Sigmoid colon (tissue), 3 donors: ENCODE measurements around the gene CNTD1.

Source experiments
- POLR2A ChIP-seq, 2 donors: fragments of 450-650 bp; IDR thresholded peaks; one replicate each; pipeline ENCODE4 v1.6.1; 2016; ENCODE audit warnings: antibody characterized with exemption in 2 of 2, mild to moderate bottlenecking in 2 of 2, moderate library complexity in 2 of 2
- TF ChIP-seq, protein P1 (sequence below), 4 experiments: fragments of 450-650 bp in 3 of 4; fragments of 200-600 bp in 1 of 4; IDR thresholded peaks; one replicate each; pipeline ENCODE4 v1.5.1; 2016 to 2019; ENCODE audit warnings: antibody characterized with exemption in 4 of 4, mild to moderate bottlenecking in 3 of 4, moderate library complexity in 2 of 4

DNA sequence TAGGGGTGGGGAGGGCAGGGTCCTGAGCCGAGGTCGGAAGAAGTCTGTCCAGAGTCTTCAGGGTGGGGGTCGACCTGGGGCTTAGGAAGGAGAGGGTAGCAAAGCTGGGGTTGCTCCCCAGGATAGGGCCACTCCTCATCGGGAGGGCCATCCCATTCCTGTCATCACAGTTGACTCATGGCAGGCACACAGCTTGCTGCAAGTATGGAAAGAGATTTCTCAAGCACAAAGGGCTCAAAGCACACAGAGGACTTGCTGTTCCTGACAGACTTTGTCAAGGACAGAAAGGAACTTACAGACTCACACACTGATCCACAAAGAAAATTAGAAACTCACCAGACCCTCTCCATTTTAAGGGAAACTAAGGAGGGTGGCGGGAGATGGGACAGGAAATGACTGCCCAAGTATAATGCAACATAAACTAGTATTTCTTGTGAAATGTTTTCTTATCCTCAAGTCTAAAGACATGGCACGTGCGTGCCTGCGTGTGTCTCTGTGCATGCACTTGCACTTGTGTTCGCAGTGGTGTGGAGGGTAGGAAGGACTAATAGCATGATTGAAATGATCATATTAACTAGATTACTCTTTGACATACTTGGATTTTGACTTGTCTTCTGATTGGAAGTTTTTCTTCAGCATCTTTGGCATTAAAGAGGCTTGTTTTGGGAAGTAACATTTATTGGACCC is 48.1 kb downstream of the CNTD1 start:
- TF ChIP-seq, protein P1, sequence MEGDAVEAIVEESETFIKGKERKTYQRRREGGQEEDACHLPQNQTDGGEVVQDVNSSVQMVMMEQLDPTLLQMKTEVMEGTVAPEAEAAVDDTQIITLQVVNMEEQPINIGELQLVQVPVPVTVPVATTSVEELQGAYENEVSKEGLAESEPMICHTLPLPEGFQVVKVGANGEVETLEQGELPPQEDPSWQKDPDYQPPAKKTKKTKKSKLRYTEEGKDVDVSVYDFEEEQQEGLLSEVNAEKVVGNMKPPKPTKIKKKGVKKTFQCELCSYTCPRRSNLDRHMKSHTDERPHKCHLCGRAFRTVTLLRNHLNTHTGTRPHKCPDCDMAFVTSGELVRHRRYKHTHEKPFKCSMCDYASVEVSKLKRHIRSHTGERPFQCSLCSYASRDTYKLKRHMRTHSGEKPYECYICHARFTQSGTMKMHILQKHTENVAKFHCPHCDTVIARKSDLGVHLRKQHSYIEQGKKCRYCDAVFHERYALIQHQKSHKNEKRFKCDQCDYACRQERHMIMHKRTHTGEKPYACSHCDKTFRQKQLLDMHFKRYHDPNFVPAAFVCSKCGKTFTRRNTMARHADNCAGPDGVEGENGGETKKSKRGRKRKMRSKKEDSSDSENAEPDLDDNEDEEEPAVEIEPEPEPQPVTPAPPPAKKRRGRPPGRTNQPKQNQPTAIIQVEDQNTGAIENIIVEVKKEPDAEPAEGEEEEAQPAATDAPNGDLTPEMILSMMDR (IDR thresholded peaks at IDR 0.05) = no peak
- TF ChIP-seq POLR2A (IDR thresholded peaks at IDR 0.05) = no peak
